OCI-LY7 (cell line): Measurements from ENCODE around the gene ATP6V0C.
"Not testable (repeated sequence)": the region's sequence is repeated elsewhere in the genome, so short reads cannot be mapped to it uniquely, and the experiment has no call there.

ENCODE experiments used
- CTCF ChIP-seq: fragments of 200-600 bp; sonication (generic); conservative IDR thresholded peaks from 2 replicates; pipeline ENCODE4 v1.5.1; 2014; ENCODE audit warnings: mild to moderate bottlenecking, antibody characterized with exemption, low read length, moderate library complexity, mixed read lengths
- EZH2phosphoT487 ChIP-seq: fragments of 200-600 bp; sonication (generic); IDR thresholded peaks from 2 replicates; pipeline ENCODE4 v1.6.1; 2018; ENCODE audit warnings: low read depth, borderline replicate concordance, mild to moderate bottlenecking, mixed run types, antibody characterized with exemption, low read length, moderate library complexity, mixed read lengths

DNA sequence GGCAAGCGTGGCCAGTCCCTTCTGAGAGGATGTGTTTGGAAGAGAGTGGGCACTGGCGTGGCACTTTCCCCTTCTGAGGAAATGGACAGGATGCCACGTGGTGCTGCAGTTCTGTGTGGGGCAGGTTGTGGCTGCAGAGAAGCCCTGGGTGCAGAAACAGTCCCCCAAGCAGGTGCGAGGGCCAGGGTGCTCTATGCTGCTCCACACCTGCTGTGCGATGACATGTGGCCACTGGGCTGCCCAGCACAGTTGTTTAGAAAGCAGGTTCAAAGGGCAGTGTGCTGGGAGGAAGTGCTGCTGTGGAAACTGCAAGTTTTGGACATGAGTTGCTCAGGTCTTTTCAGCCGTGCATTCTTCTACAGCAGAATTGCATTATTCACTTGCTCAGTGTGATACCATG lies 27.7 kb downstream of the ATP6V0C start:
- TF ChIP-seq CTCF, EZH2phosphoT487: not testable (repeated sequence)
